Suprapubic skin (tissue), 4 donors: ENCODE measurements around the gene LYRM4. TPM values are rescaled to one million over a fixed set of nuclear protein-coding genes. Genes with fewer than 3 reads are reported as not detected.

Experiments
- DNase-seq, 2 donors: peaks; one replicate each; pipeline ENCODE4 v3.0.0-alpha.2; 2019; ENCODE audit warnings: low spot score in 2 of 2
- H3K27ac ChIP-seq: fragments of 200-600 bp; sonication (generic); one replicate; pipeline ENCODE4 v1.5.1; 2019
- H3K27me3 ChIP-seq: fragments of 200-600 bp; sonication (generic); one replicate; pipeline ENCODE4 v1.5.1; 2019
- H3K36me3 ChIP-seq: fragments of 200-600 bp; sonication (generic); one replicate; pipeline ENCODE4 v1.5.1; 2019
- H3K4me1 ChIP-seq: fragments of 200-600 bp; sonication (generic); one replicate; pipeline ENCODE4 v1.5.1; 2019
- H3K4me3 ChIP-seq: fragments of 200-600 bp; sonication (generic); one replicate; pipeline ENCODE4 v1.5.1; 2019; ENCODE audit warnings: mild to moderate bottlenecking
- H3K9me3 ChIP-seq: fragments of 200-600 bp; sonication (generic); one replicate; pipeline ENCODE4 v1.5.1; 2019
- CTCF ChIP-seq, 2 donors: fragments of 200-600 bp in 1 of 2; fragments of 450-650 bp in 1 of 2; sonication (generic) in 1 of 2; IDR thresholded peaks; one replicate each; pipeline ENCODE4 v1.5.1; 2016 to 2019; ENCODE audit warnings: antibody characterized with exemption in 2 of 2, mild to moderate bottlenecking in 1 of 2, moderate library complexity in 1 of 2
- EP300 ChIP-seq: sonication (generic); formaldehyde crosslinking; IDR thresholded peaks from one replicate; pipeline ENCODE4 v1.6.1; 2017; ENCODE audit warnings: antibody characterized with exemption
- POLR2A ChIP-seq, 2 donors: fragments of 450-650 bp; IDR thresholded peaks; one replicate each; pipeline ENCODE4 v1.6.1; 2017; ENCODE audit warnings: antibody characterized with exemption in 2 of 2, mild to moderate bottlenecking in 2 of 2, moderate library complexity in 2 of 2
- POLR2AphosphoS5 ChIP-seq, 3 donors: sonication (generic); formaldehyde crosslinking; IDR thresholded peaks; one replicate each; pipeline ENCODE4 v1.6.1; 2017; ENCODE audit warnings: antibody characterized with exemption in 3 of 3
- WGBS: methylation state at CpG from one replicate; pipeline ENCODE4 v1.1.5; 2018; 5-methylcytosine and 5-hydroxymethylcytosine counted together
- total RNA-seq, 4 donors: library from RNA; depleted of rRNA; stranded (reverse); fragments of >200 nt; gene quantifications; one replicate each; pipeline ENCODE4 v1.1.0, GENCODE V29; 2016

The LYRM4 gene
- total RNA-seq, 4 donors from 2014 or later: 16.1 to 37.5 (median 19.6) TPM

GRCh38 chr6:5237805-5238204, 22.9 kb downstream of the LYRM4 start:
- Histone ChIP-seq H3K27me3 (no peaks in the 10 kb centered on the region), H3K27ac (no peak overlapping the region), H3K4me3 (no peak overlapping the region), H3K36me3 (peaks cover 4% of the 10 kb centered on the region), H3K9me3 (no peaks in the 10 kb centered on the region), H3K4me1 (no peaks in the 10 kb centered on the region)
- no peak for DNase-seq
- TF ChIP-seq EP300 (no peak), POLR2A (IDR thresholded peaks at IDR 0.05) (no peak), POLR2AphosphoS5 (IDR thresholded peaks at IDR 0.05) (no peak), CTCF (IDR thresholded peaks at IDR 0.05) (no peak)
- WGBS: 91% methylated on average over 4 of the region's 4 CpGs

GRCh38 chr6:5235830-5236229, 24.9 kb downstream of the LYRM4 start:
- TF ChIP-seq POLR2AphosphoS5 (IDR thresholded peaks at IDR 0.05) (no peak), CTCF (IDR thresholded peaks at IDR 0.05) (no peak), EP300 (no peak), POLR2A (IDR thresholded peaks at IDR 0.05) (no peak)
- no peaks in the 10 kb centered on the region for H3K27me3 ChIP-seq
- 97% methylated on average over 2 of the region's 2 CpGs for WGBS
- no peak for DNase-seq
- no peak overlapping the region for H3K4me3 ChIP-seq
- peaks cover 4% of the 10 kb centered on the region for H3K36me3 ChIP-seq
- H3K9me3 ChIP-seq: no peaks in the 10 kb centered on the region
- H3K27ac ChIP-seq: no peak overlapping the region
- H3K4me1 ChIP-seq: no peaks in the 10 kb centered on the region

GRCh38 chr6:5234874-5235273, 25.9 kb downstream of the LYRM4 start:
- H3K36me3 ChIP-seq: peaks cover 4% of the 10 kb centered on the region
- no peaks in the 10 kb centered on the region for H3K9me3 ChIP-seq
- H3K27me3 ChIP-seq: no peaks in the 10 kb centered on the region
- no peaks in the 10 kb centered on the region for H3K4me1 ChIP-seq
- no peak overlapping the region for H3K4me3 ChIP-seq
- 87% methylated on average over 6 of the region's 6 CpGs for WGBS
- no peak overlapping the region for H3K27ac ChIP-seq
- TF ChIP-seq CTCF (IDR thresholded peaks at IDR 0.05): no peak
- TF ChIP-seq EP300: no peak
- no peak for TF ChIP-seq POLR2A (IDR thresholded peaks at IDR 0.05)
- no peak for TF ChIP-seq POLR2AphosphoS5 (IDR thresholded peaks at IDR 0.05)
- DNase-seq: no peak

GRCh38 chr6:5231289-5231688, 29.5 kb downstream of the LYRM4 start:
- no peak for TF ChIP-seq POLR2AphosphoS5 (IDR thresholded peaks at IDR 0.05)
- no peak for TF ChIP-seq EP300
- TF ChIP-seq CTCF (IDR thresholded peaks at IDR 0.05): no peak
- TF ChIP-seq POLR2A (IDR thresholded peaks at IDR 0.05): no peak
- H3K27me3 ChIP-seq: no peaks in the 10 kb centered on the region
- no peaks in the 10 kb centered on the region for H3K36me3 ChIP-seq
- H3K4me3 ChIP-seq: no peak overlapping the region
- H3K27ac ChIP-seq: no peak overlapping the region
- 77% methylated on average over 2 of the region's 2 CpGs for WGBS
- no peaks in the 10 kb centered on the region for H3K4me1 ChIP-seq
- no peaks in the 10 kb centered on the region for H3K9me3 ChIP-seq
- no peak for DNase-seq

- H3K36me3 ChIP-seq: no peaks in the 10 kb centered on the region
- DNase-seq: no peak
Measured at GRCh38 chr6:5230081-5230480, 30.7 kb downstream of the LYRM4 start.

More at GRCh38 chr6:5230081-5230480, 30.7 kb downstream of the LYRM4 start:
- no peak overlapping the region for H3K27ac ChIP-seq
- H3K4me3 ChIP-seq: no peak overlapping the region
- TF ChIP-seq CTCF (IDR thresholded peaks at IDR 0.05): no peak
- no peaks in the 10 kb centered on the region for H3K9me3 ChIP-seq
- 73% methylated on average over 4 of the region's 4 CpGs for WGBS
- no peaks in the 10 kb centered on the region for H3K4me1 ChIP-seq
- no peaks in the 10 kb centered on the region for H3K27me3 ChIP-seq
